ENCODE data around the gene MLST8.

MLST8 gene

DNA sequence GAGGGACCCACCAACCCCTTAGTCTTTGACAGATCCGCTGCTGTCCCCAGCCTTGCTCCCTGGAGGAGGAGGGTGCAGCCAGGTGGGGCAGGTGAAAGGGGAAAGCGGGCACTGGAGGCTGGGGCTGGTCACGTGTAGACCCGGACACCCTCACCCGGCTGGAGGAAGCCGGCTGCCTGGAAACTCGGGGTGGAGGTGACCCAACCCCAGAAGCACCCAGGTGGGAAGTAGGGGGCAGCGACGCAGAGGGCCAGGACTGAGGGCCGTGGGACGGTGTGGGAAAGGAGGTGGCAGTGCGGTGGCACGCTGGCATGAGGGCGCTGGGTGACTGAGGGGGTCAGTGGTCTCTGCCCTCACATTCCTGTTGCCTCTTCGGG, 47.0 kb upstream of the MLST8 start:
- Histone ChIP-seq H3K4me1 (ENCODE audit: control insufficient read depth in 1 of 2, insufficient read depth in 1 of 2, low read depth in 1 of 2, low read length in 1 of 2) (peaks cover 34% of the 10 kb centered on the region in 2 experiments), H3K27ac (no peak overlapping the region), H3K27me3 (no peaks in the 10 kb centered on the region), H3K4me3 (ENCODE audit: low read depth in 1 of 2, low read length in 1 of 2) (no peak overlapping the region), H3K9me3 (no peaks in the 10 kb centered on the region), H3K36me3 (no peaks in the 10 kb centered on the region)
- TF ChIP-seq, protein P1, sequence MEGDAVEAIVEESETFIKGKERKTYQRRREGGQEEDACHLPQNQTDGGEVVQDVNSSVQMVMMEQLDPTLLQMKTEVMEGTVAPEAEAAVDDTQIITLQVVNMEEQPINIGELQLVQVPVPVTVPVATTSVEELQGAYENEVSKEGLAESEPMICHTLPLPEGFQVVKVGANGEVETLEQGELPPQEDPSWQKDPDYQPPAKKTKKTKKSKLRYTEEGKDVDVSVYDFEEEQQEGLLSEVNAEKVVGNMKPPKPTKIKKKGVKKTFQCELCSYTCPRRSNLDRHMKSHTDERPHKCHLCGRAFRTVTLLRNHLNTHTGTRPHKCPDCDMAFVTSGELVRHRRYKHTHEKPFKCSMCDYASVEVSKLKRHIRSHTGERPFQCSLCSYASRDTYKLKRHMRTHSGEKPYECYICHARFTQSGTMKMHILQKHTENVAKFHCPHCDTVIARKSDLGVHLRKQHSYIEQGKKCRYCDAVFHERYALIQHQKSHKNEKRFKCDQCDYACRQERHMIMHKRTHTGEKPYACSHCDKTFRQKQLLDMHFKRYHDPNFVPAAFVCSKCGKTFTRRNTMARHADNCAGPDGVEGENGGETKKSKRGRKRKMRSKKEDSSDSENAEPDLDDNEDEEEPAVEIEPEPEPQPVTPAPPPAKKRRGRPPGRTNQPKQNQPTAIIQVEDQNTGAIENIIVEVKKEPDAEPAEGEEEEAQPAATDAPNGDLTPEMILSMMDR (IDR thresholded peaks at IDR 0.05) = no peak

DNA sequence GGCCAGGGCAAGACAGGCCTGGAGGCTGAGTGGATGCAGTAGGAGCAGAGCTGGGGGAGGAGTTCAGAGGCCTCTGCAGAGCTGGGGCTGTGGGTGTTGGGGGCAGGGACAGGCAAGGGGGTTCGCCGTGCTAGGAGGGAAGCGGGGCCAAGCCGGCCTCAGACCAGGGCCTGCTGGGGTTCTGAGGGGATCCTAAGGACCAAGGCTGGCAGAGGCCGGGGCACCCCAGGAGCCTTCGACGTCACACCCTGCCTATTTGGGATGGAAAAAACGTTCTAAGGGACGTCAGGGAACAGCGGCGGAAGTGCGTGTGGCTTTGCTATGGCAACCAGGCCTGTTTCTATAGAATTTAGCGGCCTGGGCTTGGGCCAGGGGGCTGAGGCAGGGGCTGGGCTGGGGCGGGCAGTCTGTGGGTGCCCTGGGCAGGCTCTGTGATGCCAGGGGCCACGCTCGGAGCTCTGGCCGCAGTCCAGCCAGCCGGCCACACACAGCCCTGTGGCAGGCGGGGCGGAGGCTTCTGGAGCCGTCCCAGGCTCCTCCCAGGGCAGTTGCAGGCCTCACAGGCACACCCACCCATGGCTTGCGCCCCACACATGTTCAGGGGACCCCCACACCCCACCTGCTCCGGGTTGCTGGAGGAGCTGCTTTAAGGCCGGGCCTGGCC, 45.9 kb upstream of the MLST8 start:
- Histone ChIP-seq H3K36me3 (peaks cover 3% of the 10 kb centered on the region), H3K27me3 (no peaks in the 10 kb centered on the region), H3K4me3 (ENCODE audit: low read depth in 1 of 2, low read length in 1 of 2) (no peak overlapping the region), H3K4me1 (ENCODE audit: control insufficient read depth in 1 of 2, insufficient read depth in 1 of 2, low read depth in 1 of 2, low read length in 1 of 2) (peaks cover 23% of the 10 kb centered on the region in 2 experiments), H3K27ac (no peak overlapping the region), H3K9me3 (no peaks in the 10 kb centered on the region)
- TF ChIP-seq, protein P1 (IDR thresholded peaks at IDR 0.05) = no peak

DNA sequence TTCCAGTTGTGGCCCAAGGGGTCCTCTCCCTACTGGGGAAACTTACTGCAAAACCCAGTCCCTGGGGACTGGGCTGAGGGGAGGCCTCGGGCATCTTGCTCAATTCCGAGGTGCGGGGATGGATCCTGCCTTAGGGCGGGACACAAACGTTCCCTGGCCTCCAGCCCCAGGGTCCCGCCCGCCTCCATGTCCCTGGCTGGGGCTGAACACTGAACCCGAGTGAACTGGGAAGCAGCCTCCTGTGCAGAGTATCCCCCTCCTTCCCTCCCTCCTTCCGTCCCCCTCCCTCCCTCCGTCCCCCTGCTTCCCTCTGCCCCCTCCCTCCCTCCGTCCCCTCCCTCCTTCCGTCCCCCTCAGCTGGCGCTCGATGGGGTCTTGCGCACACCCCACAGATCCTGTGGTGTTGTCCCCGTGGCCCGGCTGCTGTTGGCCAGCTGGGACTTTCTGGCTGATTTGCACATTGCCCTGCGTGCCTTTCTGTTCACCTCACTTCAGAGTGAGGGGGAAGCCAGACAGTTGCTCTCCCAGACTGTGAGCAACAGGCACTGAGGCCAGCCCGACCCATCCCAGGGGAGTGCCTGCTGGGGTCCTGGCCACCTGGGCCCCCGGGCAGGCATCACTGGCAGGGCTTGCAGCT, 44.2 kb upstream of the MLST8 start:
- Histone ChIP-seq H3K27ac (no peak overlapping the region), H3K4me1 (ENCODE audit: control insufficient read depth in 1 of 2, insufficient read depth in 1 of 2, low read depth in 1 of 2, low read length in 1 of 2) (peaks cover 13 to 14% of the 10 kb centered on the region in 2 experiments), H3K9me3 (no peaks in the 10 kb centered on the region), H3K4me3 (ENCODE audit: low read depth in 1 of 2, low read length in 1 of 2) (no peak overlapping the region), H3K36me3 (peaks cover 9% of the 10 kb centered on the region), H3K27me3 (no peaks in the 10 kb centered on the region)
- TF ChIP-seq, protein P1 (IDR thresholded peaks at IDR 0.05) = no peak

DNA sequence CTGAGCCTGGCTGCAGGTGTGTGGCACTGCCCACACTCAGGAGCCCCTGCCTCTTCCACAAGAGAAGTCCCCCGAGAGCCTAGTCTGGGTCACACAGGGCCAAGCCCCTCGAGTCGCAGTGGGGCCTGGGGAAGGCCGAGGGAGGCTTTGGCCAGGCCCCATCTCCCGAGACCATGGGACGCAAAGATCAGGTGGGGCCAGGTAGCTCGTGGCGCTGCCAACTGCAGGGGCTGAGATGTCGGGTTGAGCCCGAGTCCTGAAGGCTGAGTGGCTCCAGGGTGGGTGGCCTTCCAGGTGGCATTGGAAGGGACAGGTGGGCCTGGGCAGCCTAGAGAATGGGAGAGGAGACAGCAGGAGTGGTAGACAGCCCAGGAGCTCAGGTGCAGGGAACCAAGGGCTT, 43.3 kb upstream of the MLST8 start:
- Histone ChIP-seq H3K27ac (no peak overlapping the region), H3K4me3 (ENCODE audit: low read depth in 1 of 2, low read length in 1 of 2) (no peak overlapping the region), H3K9me3 (no peaks in the 10 kb centered on the region), H3K27me3 (no peaks in the 10 kb centered on the region), H3K4me1 (ENCODE audit: control insufficient read depth in 1 of 2, insufficient read depth in 1 of 2, low read depth in 1 of 2, low read length in 1 of 2) (peaks cover 4 to 5% of the 10 kb centered on the region in 2 experiments), H3K36me3 (peaks cover 18% of the 10 kb centered on the region)
- TF ChIP-seq, protein P1 (IDR thresholded peaks at IDR 0.05) = no peak

DNA sequence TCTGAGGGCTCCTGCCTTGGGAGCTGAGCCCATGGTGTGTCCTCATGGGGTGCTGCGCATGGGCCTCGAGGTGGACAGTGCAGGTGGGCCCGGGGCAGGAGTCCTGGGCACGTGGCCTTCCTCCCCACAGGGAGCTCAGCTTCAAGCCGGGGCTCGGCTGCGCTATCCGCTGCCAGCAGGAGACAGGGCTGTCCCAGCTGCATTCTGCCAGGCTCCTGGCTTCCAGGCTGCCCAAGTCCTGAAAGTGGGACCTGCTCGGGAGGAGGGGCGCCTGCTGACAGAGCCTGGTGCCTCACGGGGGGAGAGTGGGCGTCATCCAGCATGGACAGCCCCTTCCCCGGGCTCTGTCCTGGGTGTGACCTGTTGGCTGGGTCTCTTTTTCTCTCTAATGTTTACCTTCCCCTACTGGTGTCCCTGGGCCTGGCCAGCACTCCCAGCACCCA, 42.6 kb upstream of the MLST8 start:
- no peaks in the 10 kb centered on the region for H3K9me3 ChIP-seq
- H3K4me1 ChIP-seq (ENCODE audit: control insufficient read depth in 1 of 2, insufficient read depth in 1 of 2, low read depth in 1 of 2, low read length in 1 of 2) = no peaks in the 10 kb centered on the region
- no peaks in the 10 kb centered on the region for H3K27me3 ChIP-seq
- peaks cover 25% of the 10 kb centered on the region for H3K36me3 ChIP-seq
- H3K27ac ChIP-seq = no peak overlapping the region
- TF ChIP-seq, protein P1 (IDR thresholded peaks at IDR 0.05) = no peak
- no peak overlapping the region for H3K4me3 ChIP-seq (ENCODE audit: low read depth in 1 of 2, low read length in 1 of 2)
